KMS-11 (cell line): ENCODE data around the gene SHPK.

ENCODE experiments used
- H2AFZ ChIP-seq: fragments of 200-600 bp; sonication (generic); 2 replicates; pipeline ENCODE4 v1.6.1; 2016; ENCODE audit warnings: antibody characterized with exemption, mixed run types, low read depth
- H3K27ac ChIP-seq: fragments of 200-600 bp; sonication (generic); 2 replicates; pipeline ENCODE4 v1.6.1; 2016; ENCODE audit warnings: mild to moderate bottlenecking, mixed run types
- H3K27me3 ChIP-seq: fragments of 200-600 bp; sonication (generic); 2 replicates; pipeline ENCODE4 v1.6.1; 2017; ENCODE audit warnings: mild to moderate bottlenecking, low read depth, mixed run types, moderate library complexity; ENCODE audit not compliant: insufficient read depth
- H3K36me3 ChIP-seq: fragments of 200-600 bp; sonication (generic); 2 replicates; pipeline ENCODE4 v1.6.1; 2017; ENCODE audit warnings: mild to moderate bottlenecking, mixed run types; ENCODE audit not compliant: insufficient read depth
- H3K4me1 ChIP-seq: fragments of 200-600 bp; sonication (generic); 2 replicates; pipeline ENCODE4 v1.6.1; 2016; ENCODE audit warnings: mild to moderate bottlenecking, low read depth, mixed run types; ENCODE audit not compliant: poor library complexity, severe bottlenecking
- H3K4me2 ChIP-seq: fragments of 200-600 bp; sonication (generic); 2 replicates; pipeline ENCODE4 v1.7.0; 2016; ENCODE audit warnings: mild to moderate bottlenecking, mixed run types
- H3K4me3 ChIP-seq: fragments of 200-600 bp; sonication (generic); IDR thresholded peaks from 2 replicates; pipeline ENCODE4 v1.6.1; 2017; ENCODE audit warnings: low read depth, low read length, mixed read lengths; ENCODE audit not compliant: insufficient read depth
- H3K79me2 ChIP-seq: fragments of 200-600 bp; sonication (generic); 2 replicates; pipeline ENCODE4 v1.6.1; 2016; ENCODE audit warnings: low read depth, mixed run types; ENCODE audit not compliant: insufficient read depth
- H3K9ac ChIP-seq: fragments of 200-600 bp; sonication (generic); 2 replicates; pipeline ENCODE4 v1.6.1; 2016; ENCODE audit warnings: mild to moderate bottlenecking, mixed run types
- H4K20me1 ChIP-seq: fragments of 200-600 bp; sonication (generic); 2 replicates; pipeline ENCODE4 v1.6.1; 2016; ENCODE audit warnings: mild to moderate bottlenecking, mixed run types; ENCODE audit not compliant: insufficient read depth
- CTCF ChIP-seq: fragments of 200-600 bp; sonication (generic); conservative IDR thresholded peaks from 2 replicates; pipeline ENCODE4 v1.6.1; 2017; ENCODE audit warnings: low read depth, mild to moderate bottlenecking, antibody characterized with exemption, low read length, moderate library complexity, mixed read lengths

SHPK gene

GRCh38 chr17:3594051-3594800, 41.8 kb downstream of the SHPK start:
- H3K4me3 ChIP-seq = no peak overlapping the region
- no peaks in the 10 kb centered on the region for H3K36me3 ChIP-seq
- H2AFZ ChIP-seq = no peak overlapping the region
- no peaks in the 10 kb centered on the region for H3K79me2 ChIP-seq
- H4K20me1 ChIP-seq = no peaks in the 10 kb centered on the region
- no peaks in the 10 kb centered on the region for H3K27me3 ChIP-seq
- no peak overlapping the region for H3K4me2 ChIP-seq
- H3K9ac ChIP-seq = no peak overlapping the region
- no peak overlapping the region for H3K27ac ChIP-seq
- no peak for TF ChIP-seq CTCF
- no peaks in the 10 kb centered on the region for H3K4me1 ChIP-seq

- Histone ChIP-seq H3K4me2 (no peak overlapping the region), H3K27ac (no peak overlapping the region), H3K9ac (no peak overlapping the region), H3K36me3 (no peaks in the 10 kb centered on the region), H3K4me3 (no peak overlapping the region), H4K20me1 (no peaks in the 10 kb centered on the region), H3K27me3 (no peaks in the 10 kb centered on the region), H3K79me2 (no peaks in the 10 kb centered on the region), H2AFZ (no peak overlapping the region), H3K4me1 (no peaks in the 10 kb centered on the region)
- no peak for TF ChIP-seq CTCF
Measured at GRCh38 chr17:3593384-3593783, 42.7 kb downstream of the SHPK start.

- no peak for TF ChIP-seq CTCF
- H3K79me2 ChIP-seq = no peaks in the 10 kb centered on the region
Measured at GRCh38 chr17:3592216-3592860, 43.7 kb downstream of the SHPK start.

GRCh38 chr17:3590768-3591167, 45.3 kb downstream of the SHPK start:
- Histone ChIP-seq H3K27me3 (no peaks in the 10 kb centered on the region), H2AFZ (no peak overlapping the region), H3K4me3 (no peak overlapping the region), H3K9ac (no peak overlapping the region), H3K27ac (no peak overlapping the region), H3K36me3 (no peaks in the 10 kb centered on the region), H4K20me1 (no peaks in the 10 kb centered on the region), H3K4me2 (no peak overlapping the region), H3K79me2 (no peaks in the 10 kb centered on the region), H3K4me1 (no peaks in the 10 kb centered on the region)
- TF ChIP-seq CTCF = no peak

More at GRCh38 chr17:3592216-3592860, 43.7 kb downstream of the SHPK start:
- H3K4me3 ChIP-seq = no peak overlapping the region
- H3K36me3 ChIP-seq = no peaks in the 10 kb centered on the region
- no peaks in the 10 kb centered on the region for H3K27me3 ChIP-seq
- no peak overlapping the region for H3K9ac ChIP-seq
- H3K4me1 ChIP-seq = no peaks in the 10 kb centered on the region
- no peaks in the 10 kb centered on the region for H4K20me1 ChIP-seq
- H3K27ac ChIP-seq = no peak overlapping the region
- H3K4me2 ChIP-seq = no peak overlapping the region
- no peak overlapping the region for H2AFZ ChIP-seq
